Esophagus squamous epithelium (tissue), 4 donors: ENCODE measurements around the gene RASA2.

Experiments used
- POLR2A ChIP-seq, 4 donors: fragments of 450-650 bp; IDR thresholded peaks; one replicate each; pipeline ENCODE4 v1.6.1; 2017; ENCODE audit warnings: antibody characterized with exemption in 4 of 4, mild to moderate bottlenecking in 4 of 4, moderate library complexity in 3 of 4
- TF ChIP-seq, protein P1 (sequence below), 6 experiments: fragments of 450-650 bp in 4 of 6; fragments of 200-600 bp in 2 of 6; sonication (generic) in 2 of 6; IDR thresholded peaks; one replicate each; pipeline ENCODE4 v1.5.1; 2016 to 2019; ENCODE audit warnings: antibody characterized with exemption in 6 of 6, mild to moderate bottlenecking in 4 of 6, moderate library complexity in 4 of 6

DNA sequence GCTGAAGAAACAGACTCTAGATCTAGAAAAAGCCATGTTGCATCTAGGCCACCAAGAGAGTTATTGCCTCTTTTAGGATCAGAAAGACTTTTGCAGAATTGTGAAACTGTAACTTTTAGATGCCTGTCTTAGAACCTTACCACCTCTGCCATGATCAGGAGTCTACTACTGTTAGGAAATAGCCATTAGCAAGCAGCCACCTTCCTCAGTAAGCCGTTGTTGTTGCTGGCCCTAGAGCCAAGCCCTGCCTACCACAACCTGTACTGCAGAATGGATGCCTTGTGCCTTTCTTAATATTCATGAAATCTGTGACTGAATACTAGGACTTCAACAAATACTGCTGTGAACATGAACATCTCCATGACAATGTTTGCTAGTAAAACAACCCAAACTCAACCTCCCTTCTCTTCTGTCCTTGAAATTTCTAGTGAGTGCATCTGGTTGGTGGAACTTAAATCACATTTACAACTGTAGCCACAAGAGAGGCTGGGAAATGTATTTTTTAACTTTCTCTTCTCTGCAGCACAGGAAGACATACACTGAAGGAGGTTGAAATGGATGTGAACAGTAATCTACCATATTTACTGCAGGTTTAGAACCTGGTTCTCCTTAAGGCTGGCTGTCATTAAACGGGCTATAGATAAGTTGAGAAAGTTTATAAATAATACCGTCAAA lies 20.7 kb downstream of the RASA2 start:
- TF ChIP-seq, protein P1, sequence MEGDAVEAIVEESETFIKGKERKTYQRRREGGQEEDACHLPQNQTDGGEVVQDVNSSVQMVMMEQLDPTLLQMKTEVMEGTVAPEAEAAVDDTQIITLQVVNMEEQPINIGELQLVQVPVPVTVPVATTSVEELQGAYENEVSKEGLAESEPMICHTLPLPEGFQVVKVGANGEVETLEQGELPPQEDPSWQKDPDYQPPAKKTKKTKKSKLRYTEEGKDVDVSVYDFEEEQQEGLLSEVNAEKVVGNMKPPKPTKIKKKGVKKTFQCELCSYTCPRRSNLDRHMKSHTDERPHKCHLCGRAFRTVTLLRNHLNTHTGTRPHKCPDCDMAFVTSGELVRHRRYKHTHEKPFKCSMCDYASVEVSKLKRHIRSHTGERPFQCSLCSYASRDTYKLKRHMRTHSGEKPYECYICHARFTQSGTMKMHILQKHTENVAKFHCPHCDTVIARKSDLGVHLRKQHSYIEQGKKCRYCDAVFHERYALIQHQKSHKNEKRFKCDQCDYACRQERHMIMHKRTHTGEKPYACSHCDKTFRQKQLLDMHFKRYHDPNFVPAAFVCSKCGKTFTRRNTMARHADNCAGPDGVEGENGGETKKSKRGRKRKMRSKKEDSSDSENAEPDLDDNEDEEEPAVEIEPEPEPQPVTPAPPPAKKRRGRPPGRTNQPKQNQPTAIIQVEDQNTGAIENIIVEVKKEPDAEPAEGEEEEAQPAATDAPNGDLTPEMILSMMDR (IDR thresholded peaks at IDR 0.05) = no peak
- no peak for TF ChIP-seq POLR2A (IDR thresholded peaks at IDR 0.05)
